ENCODE data around the gene PTPRO.

DNA sequence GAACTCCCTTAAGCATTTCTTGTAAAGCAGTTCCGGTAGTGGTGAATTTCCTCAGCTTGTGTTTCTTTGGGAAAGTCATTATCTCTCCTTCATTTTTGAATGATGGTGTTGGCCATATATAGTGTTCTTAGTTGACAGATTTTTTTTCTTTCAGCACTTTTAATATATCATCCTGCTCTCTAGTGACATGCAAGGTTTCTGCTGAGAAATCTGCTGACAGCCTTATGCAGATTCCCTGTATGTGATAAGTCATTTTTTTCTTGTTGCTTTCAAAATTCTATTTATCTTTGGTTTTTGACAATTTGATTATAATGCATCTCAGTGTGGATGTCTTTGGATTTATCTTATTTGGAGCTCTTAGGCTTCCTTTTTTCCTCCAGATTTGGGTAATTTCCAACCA is 135.7 kb downstream of the PTPRO start:
- TF ChIP-seq, protein P1, sequence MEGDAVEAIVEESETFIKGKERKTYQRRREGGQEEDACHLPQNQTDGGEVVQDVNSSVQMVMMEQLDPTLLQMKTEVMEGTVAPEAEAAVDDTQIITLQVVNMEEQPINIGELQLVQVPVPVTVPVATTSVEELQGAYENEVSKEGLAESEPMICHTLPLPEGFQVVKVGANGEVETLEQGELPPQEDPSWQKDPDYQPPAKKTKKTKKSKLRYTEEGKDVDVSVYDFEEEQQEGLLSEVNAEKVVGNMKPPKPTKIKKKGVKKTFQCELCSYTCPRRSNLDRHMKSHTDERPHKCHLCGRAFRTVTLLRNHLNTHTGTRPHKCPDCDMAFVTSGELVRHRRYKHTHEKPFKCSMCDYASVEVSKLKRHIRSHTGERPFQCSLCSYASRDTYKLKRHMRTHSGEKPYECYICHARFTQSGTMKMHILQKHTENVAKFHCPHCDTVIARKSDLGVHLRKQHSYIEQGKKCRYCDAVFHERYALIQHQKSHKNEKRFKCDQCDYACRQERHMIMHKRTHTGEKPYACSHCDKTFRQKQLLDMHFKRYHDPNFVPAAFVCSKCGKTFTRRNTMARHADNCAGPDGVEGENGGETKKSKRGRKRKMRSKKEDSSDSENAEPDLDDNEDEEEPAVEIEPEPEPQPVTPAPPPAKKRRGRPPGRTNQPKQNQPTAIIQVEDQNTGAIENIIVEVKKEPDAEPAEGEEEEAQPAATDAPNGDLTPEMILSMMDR (IDR thresholded peaks at IDR 0.05) = no peak
- TF ChIP-seq EZH2 (IDR thresholded peaks at IDR 0.05) = no peak
